Measurements from ENCODE around the gene FUT3.
"Not testable (repeated sequence)": the region's sequence is repeated elsewhere in the genome, so short reads cannot be mapped to it uniquely, and the experiment has no call there.

Gene FUT3

DNA sequence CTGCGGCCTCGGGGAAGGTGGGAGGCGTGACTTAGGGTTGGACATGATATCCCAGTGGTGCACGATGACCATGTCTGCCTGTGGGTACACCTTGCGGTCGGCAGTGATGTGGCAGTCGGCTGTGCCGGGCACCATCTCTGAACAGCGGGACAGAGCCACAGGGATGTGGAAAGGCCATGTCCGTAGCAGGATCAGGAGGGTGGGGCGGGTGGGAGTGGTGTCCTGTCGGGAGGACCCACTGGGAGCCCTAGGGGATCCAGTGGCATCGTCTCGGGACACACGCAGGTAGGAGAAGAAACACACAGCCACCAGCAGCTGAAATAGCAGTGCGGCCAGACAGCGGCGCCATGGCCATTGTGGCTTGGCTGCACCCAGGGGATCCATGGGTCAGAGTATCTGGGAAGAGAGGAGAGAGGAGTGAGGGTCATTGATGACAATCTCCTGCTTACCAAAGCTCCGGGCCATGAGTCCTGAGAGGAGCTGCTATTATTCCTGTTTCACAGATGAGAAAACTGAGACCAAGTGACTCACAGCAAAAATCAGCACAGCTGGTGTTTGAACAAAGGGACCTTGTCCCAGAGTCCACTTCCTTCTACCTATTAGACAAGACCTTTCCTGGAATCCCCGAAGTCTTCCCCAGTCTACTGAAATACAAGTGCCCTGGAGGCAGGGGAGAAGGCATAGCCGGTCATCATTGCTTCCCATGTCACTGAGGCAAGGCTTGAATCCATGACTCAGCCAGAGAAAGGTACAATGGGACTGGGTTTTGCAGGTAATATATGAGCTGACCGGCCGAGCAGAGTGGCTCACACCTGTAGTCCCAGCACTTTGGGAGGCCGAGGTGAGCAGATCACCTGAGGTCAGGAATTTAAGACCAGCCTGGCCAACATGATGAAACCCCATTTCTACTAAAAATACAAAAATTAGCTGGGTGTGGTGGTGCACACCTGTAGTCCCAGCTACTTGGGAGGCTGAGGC lies 6.5 kb downstream of the FUT3 start:
- DNase-seq: no peak

DNA sequence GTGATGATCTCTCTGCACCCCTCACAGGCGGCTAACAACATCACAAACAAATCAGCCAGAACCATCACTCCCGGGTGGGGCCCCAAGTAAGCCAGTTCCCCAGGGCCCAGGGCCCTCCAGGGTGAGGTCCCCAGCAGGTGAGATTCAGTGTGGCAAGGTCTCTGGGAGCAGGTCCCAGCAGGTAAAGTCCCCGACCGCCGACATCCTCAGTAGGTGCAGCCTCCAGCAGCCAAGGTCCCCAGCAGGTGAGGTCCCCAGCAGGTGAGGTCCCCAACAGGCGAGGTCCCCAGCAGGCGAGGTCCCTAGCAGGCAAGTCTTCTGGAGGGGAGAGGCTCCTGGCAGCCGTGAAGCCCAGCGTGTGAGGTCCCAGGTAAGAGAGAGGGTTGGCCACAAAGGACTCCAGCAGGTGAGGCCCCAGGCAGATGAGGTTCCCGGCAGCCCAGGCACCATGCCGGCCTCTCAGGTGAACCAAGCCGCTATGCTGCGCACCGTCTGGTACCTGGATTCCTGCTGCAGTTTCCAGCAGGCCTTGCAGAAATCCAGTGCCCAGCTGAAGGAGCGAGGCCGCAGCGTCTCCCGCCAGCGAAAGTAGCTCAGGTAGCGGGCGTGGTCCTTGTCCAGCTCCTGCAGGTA lies 7.8 kb downstream of the FUT3 start:
- DNase-seq: no peak

DNA sequence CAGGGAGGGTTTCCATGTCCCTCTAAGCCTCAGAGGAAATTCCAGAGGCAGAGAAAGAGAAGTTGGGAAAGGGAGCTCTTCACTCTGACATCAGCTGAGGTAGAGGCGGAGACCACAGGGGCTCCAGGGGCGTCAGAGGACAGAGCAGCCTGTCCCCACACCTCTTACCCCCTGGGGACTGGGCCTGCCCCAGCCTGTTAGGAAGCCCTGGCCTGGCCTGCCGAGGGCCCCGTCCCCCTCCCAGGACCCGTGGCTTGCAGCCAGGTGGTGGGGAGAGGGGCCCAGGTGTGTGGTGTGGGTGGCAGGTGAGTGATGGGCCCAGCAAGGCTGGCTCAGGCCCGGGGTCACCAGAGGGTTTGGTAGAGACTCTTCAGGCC lies 9.5 kb downstream of the FUT3 start:
- DNase-seq: not testable (repeated sequence)

DNA sequence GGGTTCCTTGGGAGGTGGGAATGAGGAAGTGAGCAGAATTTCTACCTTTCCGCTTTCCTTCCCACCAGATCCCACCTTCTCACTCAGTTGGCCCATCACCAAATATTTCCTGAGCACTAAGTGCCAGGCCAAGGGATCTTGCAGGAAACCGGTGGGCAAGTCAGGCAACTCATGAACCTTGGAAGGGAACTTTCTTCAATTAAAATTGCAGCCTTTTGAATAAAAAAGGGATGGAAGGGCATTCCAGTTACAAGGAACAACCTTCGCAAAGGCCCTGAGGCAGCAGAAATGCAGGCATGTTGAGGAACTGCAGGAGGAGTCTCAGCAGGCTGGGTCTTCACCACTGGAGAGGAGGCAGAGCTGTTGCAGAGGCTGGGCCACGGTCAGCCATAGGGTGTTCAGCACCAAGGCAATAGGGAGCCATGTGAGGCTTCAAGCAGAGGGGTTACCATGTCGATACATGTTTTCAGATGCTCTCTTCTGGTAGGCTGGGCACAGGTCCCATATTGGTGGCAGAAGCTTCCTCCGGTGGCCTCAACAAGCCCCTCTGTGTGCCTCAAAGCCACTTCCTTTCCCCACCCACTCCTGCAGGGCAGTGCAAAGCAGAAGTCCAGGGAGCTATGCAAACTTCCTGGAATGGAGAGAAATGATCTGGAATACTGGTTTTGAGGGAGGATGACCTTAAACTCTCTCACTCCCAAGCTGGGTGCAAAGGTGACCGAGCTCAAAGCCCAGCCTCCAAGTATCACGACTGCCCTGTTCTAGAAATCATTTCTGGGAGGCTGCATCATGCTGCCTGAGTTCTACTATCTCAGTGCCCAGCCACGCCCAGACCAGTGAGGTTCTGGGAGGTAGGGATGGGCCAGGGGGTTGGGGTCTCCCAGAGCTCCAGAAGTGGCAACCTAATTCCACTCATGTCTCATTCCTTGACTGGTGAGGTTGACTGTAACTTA lies 11.9 kb downstream of the FUT3 start, which contains the start of gene FUT6:
Gene FUT6, minus strand, starts transcription at position 638 of the 953 bp plus-strand sequence. CDS start 7,135 bp downstream, outside the sequence.
- no peak for DNase-seq

DNA sequence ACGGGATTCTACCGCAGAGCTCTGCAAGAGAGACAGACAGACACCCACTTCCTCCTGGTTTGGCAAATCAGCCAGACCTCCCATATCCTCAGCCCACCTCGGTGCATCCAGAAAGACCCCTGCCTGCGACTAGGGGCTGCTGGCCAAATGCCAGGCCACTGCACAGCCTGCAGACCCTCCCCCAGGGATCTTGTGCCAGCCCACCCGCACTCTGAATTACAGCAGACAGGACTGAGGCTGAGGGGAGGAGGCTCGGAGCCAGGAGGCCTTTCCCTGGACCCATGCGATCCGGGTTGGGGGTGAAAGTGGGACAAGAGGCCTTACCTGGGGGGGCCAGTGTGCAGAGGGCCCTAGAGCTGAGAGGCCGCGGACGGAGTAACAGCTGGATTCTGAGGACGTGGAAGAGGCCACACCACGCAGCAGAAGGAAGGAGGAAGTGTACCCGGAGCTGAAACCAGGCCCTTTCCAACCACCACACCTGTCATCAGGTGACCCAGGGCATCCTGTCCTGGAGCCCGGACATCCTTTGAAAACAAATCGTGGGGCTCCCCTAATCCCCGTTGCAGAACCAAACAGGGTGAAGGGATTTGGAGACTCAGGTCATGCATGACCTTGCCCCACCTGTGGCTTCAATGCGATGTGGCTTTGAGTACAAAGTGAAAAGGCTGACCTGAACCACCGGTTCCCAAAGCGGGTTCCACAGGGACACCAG lies 12.7 kb downstream of the FUT3 start:
- no peak for DNase-seq

DNA sequence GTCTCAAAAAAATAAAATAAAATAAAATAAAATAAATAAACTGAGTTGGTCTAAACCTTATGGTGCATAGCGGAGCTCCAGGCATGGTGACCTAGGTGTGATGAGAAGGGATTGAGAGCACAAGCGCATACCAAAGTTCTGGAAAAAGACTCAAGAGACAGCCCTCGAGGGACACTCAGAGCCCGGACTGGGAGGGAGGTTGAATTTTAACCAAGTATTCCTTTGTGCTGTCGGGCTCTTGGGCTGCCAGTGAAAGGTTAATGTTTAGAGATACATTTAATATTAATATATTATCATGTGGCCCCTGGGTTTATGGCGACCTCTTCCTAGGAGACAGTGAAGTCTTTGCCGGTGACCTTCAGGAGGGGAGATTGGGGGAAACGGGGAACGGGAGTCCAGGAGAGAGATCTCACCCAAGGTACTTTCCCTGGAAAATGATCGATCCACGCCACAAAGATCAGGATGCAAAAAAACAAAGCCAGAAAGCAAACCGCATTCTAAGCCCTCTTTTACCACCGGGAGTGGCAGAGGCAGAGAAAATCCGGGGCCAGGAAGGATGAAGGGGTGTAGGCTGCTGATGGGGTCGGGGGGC lies 13.4 kb downstream of the FUT3 start:
- no peak for DNase-seq

DNA sequence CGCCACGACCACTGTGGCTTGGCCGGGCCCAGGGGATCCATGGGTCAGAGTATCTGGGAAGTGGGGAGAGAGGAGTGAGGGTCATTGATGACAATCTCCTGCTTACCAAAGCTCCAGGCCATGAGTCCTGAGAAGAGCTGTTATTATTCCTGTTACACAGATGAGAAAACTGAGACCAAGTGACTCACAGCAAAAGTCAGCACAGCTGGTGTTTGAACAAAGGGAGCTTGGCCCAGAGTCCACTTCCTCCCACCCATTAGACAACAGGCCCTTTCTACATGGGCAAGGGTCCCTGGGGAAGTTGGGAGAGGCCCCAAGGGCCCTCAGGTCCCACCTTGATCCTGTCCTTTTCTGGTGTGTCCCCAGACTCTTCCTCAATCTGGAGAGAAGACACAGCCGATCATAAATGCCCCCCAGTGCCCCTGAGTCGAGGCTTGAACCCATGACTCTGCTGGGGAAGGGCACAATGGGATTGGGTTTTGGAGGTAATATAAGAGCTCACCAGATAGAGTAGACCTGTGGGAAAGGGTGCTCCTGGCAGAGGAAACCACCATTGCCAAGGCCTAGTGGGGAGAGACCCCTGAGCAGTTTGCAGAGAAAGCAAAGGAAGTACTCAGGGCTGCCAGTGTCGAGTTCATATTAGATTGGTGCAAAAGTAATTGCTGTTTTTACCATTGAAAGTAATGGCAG lies 18.6 kb downstream of the FUT3 start:
- DNase-seq: no peak

DNA sequence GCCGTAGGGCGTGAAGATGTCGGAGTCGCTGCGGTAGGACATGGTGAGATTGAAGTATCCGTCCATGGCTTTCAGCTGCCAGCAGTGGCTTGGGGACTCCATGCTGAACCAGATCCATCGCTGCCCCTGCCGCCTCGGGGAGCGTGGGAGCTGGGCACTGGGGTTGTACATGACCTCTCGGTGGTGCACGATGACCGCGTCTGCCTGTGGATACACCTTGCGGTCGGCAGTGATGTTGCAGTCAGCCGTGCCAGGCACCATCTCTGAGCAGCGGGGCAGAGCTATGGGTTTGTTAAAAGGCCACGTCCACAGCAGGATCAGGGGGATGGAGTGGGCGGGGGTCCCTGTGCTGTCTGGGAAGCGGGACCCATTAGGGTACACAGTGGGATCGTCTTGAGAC lies 19.2 kb downstream of the FUT3 start:
- no peak for DNase-seq

DNA sequence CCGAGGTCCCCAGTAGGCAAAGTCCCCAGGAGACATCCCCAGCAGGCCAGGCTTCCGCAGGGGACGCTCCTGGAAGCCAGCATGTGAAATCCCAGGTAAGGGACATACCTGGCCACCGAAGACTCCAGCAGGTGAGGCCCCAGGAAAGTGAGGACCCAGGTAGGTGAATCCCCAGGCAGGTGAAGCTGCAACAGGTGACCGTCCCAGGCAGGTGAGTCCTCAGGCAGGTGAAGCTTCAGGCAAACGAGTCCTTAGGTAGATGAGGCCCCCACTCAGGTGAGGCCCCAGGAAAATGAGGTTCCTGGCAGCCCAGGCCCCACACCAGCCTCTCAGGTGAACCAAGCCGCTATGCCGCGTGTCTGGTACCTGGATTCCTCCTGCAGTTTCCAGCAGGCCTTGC lies 20.1 kb downstream of the FUT3 start:
- DNase-seq: no peak

DNA sequence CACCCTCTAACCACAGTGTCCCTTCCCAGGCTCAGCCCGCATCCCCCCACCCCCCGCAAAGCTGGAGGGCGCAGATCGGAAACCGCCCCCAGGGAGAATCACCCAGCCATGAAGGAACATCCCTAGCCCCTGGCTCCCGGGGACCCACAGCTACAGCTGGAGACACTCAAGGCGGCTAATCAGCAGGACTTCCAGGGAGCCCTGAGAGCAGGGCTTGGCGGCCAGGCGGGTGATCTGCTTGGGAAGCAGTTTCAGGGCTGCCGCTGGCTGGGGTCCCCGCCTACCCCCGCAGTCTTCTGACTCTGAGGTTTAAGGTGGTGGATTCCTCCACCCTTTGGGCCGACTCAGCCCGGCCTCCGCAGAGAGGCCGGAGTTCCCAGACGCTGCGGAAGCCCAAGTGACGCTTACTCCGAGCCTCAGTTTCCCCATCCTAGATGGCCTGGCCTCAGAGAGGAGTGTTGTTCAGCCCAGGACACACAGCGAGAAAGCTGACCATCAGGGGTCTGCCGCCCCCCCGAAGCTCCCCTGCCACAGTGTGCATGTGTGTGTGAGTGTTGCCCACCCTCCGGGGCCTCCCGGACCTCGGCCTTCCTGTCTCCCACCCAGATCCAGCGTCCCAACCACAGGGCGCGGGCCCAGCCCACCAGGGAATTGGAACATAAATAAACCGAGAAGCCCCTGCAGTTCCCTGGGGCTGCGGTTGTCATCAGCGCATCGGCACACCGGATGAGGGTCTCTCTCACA lies 21.5 kb downstream of the FUT3 start:
- DNase-seq: no peak

DNA sequence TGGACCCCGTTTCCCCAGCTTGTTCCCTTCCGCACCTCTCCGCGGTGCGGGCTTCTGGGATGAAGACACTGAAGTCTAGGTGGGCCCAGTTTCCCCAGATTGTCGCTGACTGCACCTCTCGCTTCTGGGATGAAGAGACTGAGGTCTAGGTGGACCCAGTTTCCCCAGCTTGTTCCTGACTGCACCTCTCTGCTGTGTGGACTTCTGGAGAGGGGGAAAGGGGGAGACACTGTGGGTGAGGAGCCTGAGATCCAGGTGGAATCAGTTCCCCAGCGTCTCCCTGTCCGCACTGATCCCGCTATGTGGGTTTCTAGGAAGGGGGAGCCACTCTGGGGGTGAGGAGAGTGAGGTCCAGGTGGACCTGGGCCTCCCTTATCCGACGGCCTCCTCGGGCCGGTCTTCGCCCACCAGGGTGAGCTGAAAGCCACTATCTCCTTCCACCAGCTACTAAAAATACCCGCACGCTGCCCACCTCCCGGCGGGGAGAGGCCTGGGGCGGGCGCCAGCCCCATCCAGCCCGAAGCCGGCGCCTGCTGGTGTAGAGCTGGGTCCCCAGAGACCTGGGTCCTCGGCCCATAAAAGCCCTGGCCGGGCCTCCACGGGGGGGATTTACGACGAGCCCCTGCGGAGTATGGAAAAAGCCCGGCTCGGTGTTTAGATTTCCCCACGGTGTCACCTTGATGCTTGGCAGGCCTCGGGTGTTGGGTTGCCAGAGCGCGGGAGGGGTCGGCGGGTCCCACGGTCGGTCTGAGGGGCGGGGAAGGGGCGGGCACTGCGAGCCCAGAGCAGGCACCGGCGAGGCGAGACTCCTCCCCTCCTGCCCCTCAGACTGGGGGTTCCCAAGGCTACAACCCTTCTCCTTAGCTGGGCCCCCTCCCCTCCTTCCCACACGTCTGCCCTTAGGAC lies 22.3 kb downstream of the FUT3 start:
- no peak for DNase-seq

DNA sequence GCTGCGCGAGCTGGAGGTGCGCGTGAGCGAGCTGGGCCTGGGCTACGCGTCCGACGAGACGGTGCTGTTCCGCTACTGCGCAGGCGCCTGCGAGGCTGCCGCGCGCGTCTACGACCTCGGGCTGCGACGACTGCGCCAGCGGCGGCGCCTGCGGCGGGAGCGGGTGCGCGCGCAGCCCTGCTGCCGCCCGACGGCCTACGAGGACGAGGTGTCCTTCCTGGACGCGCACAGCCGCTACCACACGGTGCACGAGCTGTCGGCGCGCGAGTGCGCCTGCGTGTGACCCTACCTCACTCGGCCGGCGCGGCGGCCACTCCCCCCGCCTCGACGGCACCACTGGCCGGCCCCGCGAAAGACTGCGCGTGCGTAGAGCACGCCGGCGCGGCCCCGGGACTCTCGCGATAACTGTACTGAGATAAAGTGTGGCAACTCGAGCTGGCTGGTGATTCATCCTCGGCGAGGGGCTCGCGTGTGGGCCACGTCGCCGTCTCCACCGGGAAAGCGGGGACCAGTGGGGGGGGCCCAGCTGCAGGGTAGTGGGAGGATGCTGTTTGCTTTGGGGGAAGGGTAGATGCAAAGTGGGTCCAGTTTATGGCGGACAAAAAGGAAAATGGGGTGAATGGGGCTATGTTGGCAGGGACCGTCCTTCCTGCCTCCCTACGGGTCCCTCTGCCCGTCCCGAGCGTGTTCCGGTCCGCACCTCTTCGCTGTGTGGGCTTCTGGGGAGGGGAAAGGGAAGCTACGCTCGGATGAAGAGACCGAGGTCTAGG lies 23.2 kb downstream of the FUT3 start:
- DNase-seq: peak; percentile 37

DNA sequence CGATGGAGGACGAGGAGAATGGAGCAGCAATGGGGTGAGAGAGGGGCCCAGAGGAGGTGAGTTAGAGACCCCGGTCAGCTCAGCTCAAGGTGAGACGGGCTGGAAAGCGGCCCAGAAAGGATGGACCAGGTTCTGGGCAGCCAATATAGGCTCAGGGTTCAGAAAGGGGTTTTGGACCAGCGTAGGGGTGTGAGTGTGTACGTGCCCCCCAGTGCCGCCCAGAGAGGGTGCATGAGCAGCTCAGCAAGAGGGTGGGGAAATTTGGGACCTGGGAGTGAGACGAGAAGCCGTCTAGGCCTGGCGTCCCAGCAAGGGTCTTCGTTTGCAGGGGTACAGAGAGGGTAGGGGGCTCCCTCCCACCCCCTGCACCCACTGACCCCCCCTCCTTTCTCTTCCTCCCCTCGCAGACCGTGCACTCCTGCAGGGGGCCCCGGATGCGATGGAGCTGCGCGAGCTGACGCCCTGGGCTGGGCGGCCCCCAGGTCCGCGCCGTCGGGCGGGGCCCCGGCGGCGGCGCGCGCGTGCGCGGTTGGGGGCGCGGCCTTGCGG lies 23.8 kb downstream of the FUT3 start:
- DNase-seq: no peak

DNA sequence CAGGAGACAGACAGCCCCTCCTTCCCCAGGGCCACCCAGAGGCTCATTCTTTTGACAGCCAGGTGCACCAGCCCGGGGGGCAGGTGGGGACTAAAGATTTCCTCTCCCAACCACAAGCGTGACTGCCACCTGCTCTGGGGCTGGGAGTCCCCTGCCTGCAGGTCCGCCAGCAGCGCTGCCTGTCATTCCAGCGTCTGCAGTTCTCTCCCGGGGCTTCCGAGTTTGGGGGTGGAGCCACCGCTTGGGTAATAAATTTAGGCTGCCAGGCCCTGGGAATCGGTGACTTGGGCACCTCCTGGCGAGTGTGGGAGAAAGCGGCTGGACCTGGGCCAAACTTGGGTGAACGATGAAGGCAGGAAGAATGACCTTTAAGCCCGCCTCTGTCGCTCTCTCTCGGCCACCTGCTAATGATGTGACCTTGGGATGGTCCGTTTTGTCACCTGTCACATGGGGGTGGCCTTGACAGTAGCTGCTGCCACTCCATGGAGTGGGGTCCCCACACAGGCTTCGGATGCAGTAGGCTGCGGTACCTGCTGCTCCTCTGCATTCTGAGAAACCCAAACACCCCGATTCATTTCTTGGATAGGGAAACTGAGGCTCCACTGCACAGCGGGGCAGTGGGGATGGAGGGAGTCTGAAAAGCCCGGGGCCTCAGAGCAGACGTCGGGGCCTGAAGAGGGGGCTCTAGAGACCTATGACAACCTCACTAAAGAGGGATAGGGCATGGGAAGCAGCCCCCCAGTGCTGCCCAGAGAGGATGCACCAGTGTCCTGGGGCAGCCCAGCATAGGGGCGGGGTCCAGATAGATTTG lies 24.5 kb downstream of the FUT3 start:
- DNase-seq: peak; percentile 24

DNA sequence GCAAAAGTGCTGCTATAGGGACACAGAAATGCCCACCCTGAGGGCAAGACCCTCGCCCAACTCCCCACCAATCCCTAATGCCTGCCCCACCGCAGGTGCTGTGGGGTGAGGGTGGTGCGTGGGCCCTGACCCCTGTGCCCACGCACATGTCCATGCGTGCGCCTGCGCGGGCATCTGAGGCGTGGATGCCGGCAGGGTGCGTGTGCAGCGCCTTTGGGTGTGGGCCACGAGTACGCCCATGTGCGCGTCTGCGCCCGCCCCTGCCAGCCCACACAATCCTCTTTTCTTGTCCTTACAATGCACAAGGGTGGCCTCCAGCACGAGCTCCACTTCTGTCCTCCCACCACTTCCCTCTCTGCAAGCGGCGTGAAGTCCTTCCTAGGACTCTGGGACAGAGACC lies 26.1 kb downstream of the FUT3 start:
- DNase-seq: no peak

DNA sequence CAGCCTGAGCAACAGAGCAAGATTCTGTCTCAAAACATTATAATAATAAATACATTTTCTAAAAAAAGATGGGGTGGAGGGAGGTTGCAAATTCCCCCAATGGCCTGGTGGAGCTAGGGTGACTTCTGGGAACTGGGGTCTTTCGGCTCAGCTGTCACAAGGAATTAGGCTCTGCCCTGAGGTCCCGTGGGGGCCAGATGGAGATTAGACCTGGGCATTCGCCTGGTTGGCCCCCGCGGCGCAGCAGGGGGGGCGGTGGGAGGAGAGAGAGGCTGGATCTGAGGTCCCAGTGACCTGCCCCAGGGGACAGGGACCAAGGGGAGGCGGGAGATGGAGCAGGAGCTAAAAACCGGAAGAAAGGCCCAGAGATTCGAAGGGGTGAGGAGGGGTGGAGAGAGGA lies 26.5 kb downstream of the FUT3 start:
- DNase-seq: no peak

DNA sequence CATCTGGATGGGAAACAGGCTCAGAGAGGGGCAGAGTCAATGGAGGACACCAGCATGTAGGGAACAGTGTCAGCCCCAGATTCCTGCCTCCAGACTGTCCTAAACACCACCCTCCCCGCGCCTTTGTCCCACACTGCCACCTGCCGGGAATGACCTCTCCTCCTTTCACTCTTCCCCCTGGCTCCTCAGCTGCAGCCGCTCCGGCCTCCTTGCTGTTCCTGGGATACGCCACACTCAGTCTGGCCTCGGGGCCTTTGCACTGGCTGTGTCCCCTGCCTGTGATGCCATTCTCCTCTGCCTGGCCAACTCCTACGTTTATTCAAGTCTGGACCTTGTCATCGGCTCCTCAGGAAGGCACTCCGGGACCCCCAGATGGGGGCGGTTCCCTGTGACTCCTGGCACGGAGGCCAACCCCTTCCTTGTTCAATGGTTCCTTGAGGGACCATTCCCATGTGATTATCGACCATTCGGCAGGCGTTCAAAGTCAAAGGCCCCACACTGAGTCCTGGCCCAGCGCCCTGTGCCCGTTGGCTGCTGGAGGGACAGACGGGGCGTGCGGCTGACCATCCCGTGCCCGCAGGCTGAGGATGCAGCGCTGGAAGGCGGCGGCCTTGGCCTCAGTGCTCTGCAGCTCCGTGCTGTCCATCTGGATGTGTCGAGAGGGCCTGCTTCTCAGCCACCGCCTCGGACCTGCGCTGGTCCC lies 27.5 kb downstream of the FUT3 start:
- no peak for DNase-seq

All from NCI-H187 treated with DMSO at 0.1 percent for 48 hours (cell line).